ENCODE results near the gene MEGF9.

GRCh38 chr9:120611690-120612068 lies 102.6 kb downstream of the MEGF9 start:
- TF ChIP-seq EP300 (IDR thresholded peaks at IDR 0.05) (no peak), CTCF (IDR thresholded peaks at IDR 0.05) (no peak)

Data from gastroesophageal sphincter (tissue), 3 donors.